NCI-H510A (cell line): ENCODE measurements around the gene SBK3.
"Not testable (repeated sequence)": the region's sequence is repeated elsewhere in the genome, so short reads cannot be mapped to it uniquely, and the experiment has no call there.

Experiments
- DNase-seq: peaks from one replicate; lab custom pipeline; 2025; lab: John Stamatoyannopoulos, UW

The SBK3 gene

GRCh38 chr19:55573929-55574328 is 28.6 kb upstream of the SBK3 start:
- DNase-seq = not testable (repeated sequence)

- not testable (repeated sequence) for DNase-seq
Measured at GRCh38 chr19:55569477-55569876, 24.1 kb upstream of the SBK3 start.

GRCh38 chr19:55567708-55568328 is 22.5 kb upstream of the SBK3 start:
- no peak for DNase-seq

DNA sequence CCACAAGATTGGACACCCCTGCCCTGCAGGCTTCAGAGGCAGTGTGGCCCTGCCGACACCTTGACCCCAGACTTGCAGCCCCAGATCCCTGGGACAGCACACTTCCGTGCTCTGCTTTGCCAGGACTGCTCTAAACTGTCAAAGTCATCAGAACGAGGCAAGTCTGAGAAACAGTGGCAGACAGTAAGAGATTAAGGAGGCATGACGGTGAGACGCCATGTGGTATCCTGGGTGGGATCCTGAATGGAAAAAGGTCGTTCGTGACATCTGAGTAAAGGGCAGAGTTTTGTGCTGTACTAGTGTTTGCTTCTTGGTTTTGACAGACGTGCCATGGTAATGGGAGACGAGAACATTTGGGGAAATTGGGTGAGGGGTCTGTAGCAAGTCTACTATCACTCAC is 21.5 kb upstream of the SBK3 start:
- no peak for DNase-seq

GRCh38 chr19:55563261-55563690 is 17.9 kb upstream of the SBK3 start:
- DNase-seq = no peak

DNA sequence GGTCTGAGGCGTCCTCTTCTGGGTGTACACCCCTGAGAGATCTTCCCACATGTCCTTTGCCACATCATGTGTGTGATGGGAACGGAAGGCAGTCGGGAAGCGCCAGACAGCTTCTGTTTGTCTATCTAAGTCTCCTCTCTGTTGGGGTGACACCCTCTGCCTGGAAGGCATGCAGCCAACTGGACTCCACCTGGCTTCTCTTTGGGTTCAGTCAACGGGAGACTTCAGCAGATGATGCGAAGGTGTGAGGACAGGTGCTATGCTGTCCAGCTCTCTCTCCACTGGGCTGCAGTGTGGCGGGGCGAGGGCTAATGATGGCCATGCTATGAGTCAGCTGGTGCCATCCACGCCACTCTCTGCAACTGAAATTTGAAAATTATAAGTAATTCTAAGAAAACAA is 14.3 kb upstream of the SBK3 start:
- DNase-seq = no peak

DNA sequence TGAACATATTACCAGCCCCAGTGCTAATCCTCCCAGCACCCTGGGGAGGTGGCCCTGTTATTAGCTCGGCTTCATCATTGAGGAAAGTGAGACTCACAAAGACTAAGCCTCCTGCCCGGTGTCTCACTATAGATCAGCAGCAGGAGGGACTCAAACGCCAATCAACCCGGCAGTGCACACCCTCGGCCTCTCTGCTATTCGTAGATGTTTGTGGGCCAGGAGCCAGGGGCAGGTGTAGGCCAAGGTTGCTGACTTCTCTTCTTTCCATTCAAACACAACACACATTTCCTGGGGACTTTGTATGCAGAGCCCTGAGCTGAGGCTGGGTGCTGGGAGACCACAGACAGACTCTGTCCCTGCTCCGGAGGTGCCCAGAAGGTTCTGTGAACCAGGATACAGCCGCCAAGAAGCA is 9.4 kb upstream of the SBK3 start:
- DNase-seq = no peak

DNA sequence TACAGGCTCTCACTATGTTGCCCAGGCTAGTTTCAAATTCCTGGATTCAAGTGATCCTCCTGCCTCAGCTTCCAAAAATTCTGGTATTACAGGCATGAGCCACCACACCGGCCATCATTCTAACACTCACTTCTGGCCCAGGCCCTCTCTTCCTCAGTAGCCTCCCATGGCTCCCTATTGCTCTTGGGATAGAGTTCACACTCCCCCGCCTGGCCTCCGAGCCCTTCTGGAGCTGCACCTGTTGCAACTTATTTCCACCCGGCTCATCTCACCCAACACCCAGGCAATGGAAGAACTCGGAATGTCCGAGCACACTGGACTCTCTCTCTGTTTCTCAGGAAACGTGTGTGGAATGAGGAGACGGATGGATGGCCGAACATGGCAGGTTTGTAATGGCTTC is 9.0 kb upstream of the SBK3 start:
- DNase-seq = no peak

DNA sequence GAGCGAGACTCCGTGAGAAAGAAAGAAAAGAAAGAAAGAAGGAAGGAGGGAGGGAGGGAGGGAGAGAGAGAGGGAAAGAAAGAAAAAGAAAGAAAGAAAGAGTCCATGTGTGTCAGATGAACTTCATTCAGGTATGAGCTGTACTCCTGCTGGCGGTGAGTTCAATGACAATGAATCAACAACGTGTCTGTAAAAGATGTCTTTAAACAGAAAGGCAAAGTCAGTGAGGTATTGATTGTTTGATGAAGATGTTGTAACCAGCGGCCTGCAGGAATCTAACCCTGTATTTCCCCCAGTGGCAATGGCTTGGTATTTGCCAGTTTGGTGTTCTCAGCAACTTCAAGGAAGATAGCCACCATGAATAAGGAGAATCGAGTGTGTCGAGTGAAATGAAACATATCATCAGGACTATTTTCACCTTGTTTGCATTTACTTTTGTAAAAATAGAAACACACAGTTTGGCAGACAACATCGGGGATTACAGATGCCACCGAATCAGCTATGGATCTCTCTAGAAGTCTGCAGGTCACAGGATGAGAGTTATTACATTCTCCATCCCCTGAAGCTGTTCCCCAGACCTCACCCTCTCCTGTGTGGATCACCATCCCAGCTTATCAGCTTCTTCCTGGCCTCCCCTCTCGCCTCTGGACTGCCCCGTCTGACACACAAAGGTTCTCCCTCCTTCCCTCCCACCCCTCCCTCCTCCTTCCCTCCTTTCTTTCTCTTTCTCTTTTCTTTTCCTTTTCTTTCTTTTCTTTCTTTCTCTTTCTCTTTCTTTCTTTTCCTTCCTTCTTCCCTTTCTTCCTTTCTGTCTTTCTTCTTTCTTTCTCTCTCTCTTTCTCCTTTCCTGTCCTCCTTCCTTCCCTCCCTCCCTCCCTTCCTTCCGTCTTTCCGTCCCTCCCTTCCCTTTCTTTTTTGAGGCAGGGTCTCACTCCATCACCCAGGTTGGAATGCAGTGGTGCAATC is 8.2 kb upstream of the SBK3 start:
- DNase-seq = no peak

DNA sequence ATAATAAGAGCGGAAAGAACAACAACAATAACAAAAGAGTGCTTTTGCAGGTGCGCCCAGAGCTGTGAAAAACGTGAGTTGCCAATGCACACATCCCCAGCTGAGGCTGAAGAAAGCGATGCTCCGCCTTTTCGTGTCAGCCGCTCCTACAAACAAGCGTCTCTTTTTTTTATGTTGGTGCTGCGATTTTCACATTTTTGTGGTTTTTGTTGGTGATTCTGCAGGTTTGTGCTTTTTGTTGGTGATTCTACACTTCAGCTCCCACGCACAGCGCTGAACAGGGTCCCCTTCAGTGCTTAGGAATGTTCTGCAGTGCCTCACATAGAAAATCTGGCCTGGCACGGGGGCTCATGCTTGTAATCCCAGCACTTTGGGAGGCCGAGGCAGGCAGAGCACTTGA is 7.3 kb upstream of the SBK3 start:
- no peak for DNase-seq

DNA sequence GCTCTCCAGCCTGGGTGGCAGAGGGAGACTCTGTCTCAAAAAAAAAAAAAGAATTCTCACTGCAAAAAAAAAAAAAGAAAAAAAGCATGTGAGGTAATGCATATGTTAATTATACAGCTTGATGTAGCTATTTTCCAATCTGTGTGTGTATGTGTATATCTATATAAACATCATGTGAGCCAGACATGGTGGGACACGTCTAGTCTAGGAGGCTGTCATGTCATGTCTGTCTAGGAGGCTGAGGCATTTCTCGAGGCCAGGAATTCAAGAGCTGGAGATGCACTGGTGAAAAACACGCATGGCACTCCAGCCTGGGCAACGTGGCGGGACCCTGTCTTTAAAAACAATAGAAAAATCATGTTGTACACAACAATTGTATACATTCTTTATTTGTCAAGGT is 6.9 kb upstream of the SBK3 start:
- no peak for DNase-seq

- no peak for DNase-seq
Measured at GRCh38 chr19:55550321-55550650, 4.9 kb upstream of the SBK3 start.

GRCh38 chr19:55549500-55550320 is 4.4 kb upstream of the SBK3 start:
- no peak for DNase-seq

- no peak for DNase-seq
Measured at GRCh38 chr19:55546822-55547614, 1.7 kb upstream of the SBK3 start.

GRCh38 chr19:55546011-55546410 is 668 bp upstream of the SBK3 start:
- DNase-seq = no peak

- no peak for DNase-seq
Measured at GRCh38 chr19:55544776-55545439, 435 bp downstream of the SBK3 start.

- no peak for DNase-seq
Measured at GRCh38 chr19:55544014-55544413, 1.3 kb downstream of the SBK3 start.

DNA sequence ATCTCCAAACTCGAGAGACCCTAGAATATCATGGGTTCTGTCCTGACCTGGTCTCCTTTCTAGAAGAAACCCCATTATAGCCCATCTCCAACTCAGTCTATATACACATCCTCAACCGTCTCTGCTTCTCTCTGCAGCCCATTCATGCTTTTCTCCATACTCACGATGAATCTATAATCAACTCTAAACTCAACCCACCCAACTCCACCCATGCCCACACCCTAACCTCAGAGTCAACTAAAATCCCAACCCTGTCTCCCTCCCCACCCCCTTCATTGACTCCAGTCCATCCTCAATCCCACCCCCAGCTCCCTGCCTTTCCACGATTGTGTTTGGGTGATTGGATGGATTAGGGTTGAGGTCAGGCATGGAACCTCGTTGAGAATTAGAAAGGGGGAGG is 1.8 kb downstream of the SBK3 start:
- DNase-seq = no peak

- DNase-seq = no peak
Measured at GRCh38 chr19:55542292-55542855, 3.0 kb downstream of the SBK3 start.

GRCh38 chr19:55541091-55541490 is 4.3 kb downstream of the SBK3 start:
- no peak for DNase-seq

GRCh38 chr19:55540619-55541018 is 4.7 kb downstream of the SBK3 start:
- no peak for DNase-seq
